Kidney (tissue), 14 donors: ENCODE data around the gene C4orf50. TPM values are rescaled to one million over a fixed set of nuclear protein-coding genes. Genes with fewer than 3 reads are reported as not detected.
A peak's percentile ranks its signal among the peaks of the same experiment; 100 is the strongest.

Source experiments
- DNase-seq, 5 donors: peaks; one replicate each; pipeline ENCODE4 v3.0.0-alpha.2; 2013 to 2020
- FAIRE-seq: peaks from 2 replicates; lab custom pipeline; 2012; peaks lifted over from hg19 to GRCh38; lab: Jason Lieb, UNC
- H3K27ac ChIP-seq, 2 donors: one replicate each; pipeline ENCODE4 v1.7.0; 2013; ENCODE audit warnings: low read depth in 2 of 2, low read length in 2 of 2, inconsistent platforms in 1 of 2
- H3K27me3 ChIP-seq: one replicate; pipeline ENCODE4 v1.7.1; 2013; ENCODE audit warnings: low read length, inconsistent platforms; ENCODE audit not compliant: control insufficient read depth, insufficient read depth
- H3K36me3 ChIP-seq, 3 donors: one replicate each; pipeline versions ENCODE4 v1.7.0 to v1.7.1; 2013; ENCODE audit warnings: low read length in 3 of 3, control low read depth in 1 of 3, inconsistent platforms in 1 of 3; ENCODE audit not compliant: insufficient read depth in 3 of 3, control insufficient read depth in 2 of 3
- H3K4me1 ChIP-seq, 3 donors: one replicate each; pipeline versions ENCODE4 v1.7.0 to v1.7.1; 2013; ENCODE audit warnings: low read length in 3 of 3, inconsistent platforms in 1 of 3, low read depth in 1 of 3; ENCODE audit not compliant: control insufficient read depth in 2 of 3, insufficient read depth in 2 of 3
- H3K4me3 ChIP-seq, 3 donors: one replicate each; pipeline versions ENCODE4 v1.7.0 to v1.8.1; 2013; ENCODE audit warnings: low read length in 3 of 3, control low read depth in 1 of 3, inconsistent platforms in 1 of 3
- H3K9ac ChIP-seq, 3 donors: one replicate each; pipeline versions ENCODE4 v1.7.0 to v1.7.1; 2013; ENCODE audit warnings: low read length in 3 of 3, control low read depth in 1 of 3, inconsistent platforms in 1 of 3
- H3K9me3 ChIP-seq, 3 donors: one replicate each; pipeline versions ENCODE4 v1.7.0 to v1.7.1; 2013; ENCODE audit warnings: low read length in 3 of 3, control low read depth in 1 of 3, inconsistent platforms in 1 of 3; ENCODE audit not compliant: control insufficient read depth in 2 of 3, insufficient read depth in 1 of 3
- CTCF ChIP-seq: IDR thresholded peaks from 3 replicates; pipeline ENCODE4 v1.5.1; 2012; ENCODE audit warnings: mild to moderate bottlenecking, moderate library complexity, borderline replicate concordance; ENCODE audit not compliant: insufficient read depth; ENCODE audit errors: extremely low read depth
- intact Hi-C: fragments of 100-400 bp; cut with DNase I; formaldehyde crosslinking; loops from one replicate; pipeline ENCODE4 v1.11.1; 2022
- polyA plus RNA-seq: library from polyadenylated mRNA; stranded (reverse); fragments of 350-450 nt; fragmentation: Illumina TruSeq; extraction: RNeasy Lipid Tissue Mini Kit (QIAGEN cat#74804); gene quantifications from one replicate; pipeline ENCODE4 v1.2.3, GENCODE V29; 2014; ENCODE audit warnings: low read depth, low replicate concordance; ENCODE audit not compliant: insufficient read depth
- total RNA-seq: library from RNA; stranded (reverse); fragmentation: NEBNext Ultra II Directional; extraction: Animal tissue kit (Norgen Biotek cat#: 25700); gene quantifications from one replicate; pipeline ENCODE4 v1.2.1, GENCODE V29; 2021
- donor health status: control.
- donor health status: control.
- donor health status: control.
- donor health status: control.
- donor health status: control.
- donor health status: DM: yes; HTN: yes; CAD: no.
- donor health status: Normal renal cell carcinoma (clear cell type).

The C4orf50 gene
- total and polyA plus RNA-seq, 2 donors from 2014 or later, result 0.16 TPM; not detected in 1

- intact Hi-C loops, result no loop called here
Observed at GRCh38 chr4:6031846-6032245, 13.6 kb upstream of the C4orf50 start.

DNA sequence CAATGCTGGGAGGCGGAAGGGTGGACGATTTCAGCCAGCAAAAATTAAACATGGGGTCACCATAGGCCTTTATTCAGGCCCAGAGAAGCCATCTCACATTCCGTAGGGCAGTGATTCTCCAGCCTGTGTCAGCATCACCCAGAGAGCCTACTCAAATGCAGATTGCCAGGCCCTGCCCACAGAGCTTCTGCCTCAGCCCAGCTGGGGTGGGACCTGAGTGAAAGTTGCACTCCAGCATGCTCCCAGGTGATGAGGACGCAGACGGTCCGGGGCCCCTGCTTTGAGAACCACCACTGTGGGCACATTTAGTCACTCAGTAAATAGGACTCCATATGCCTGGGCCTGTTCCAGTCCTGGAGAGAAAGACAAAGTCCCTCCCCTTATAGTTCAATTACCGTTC, 12.4 kb upstream of the C4orf50 start:
- H3K9me3 ChIP-seq, result no peaks in the 10 kb centered on the region
- DNase-seq (no peak), FAIRE-seq (no peak)
- no peak for TF ChIP-seq CTCF
- no peak overlapping the region for H3K4me3 ChIP-seq
- no peak overlapping the region for H3K9ac ChIP-seq
- H3K4me1 ChIP-seq, result peaks cover 0 to 18% (median 14%) of the 10 kb centered on the region in 3 donors
- H3K27me3 ChIP-seq, result no peaks in the 10 kb centered on the region
- H3K27ac ChIP-seq, result no peak overlapping the region
- no peaks in the 10 kb centered on the region for H3K36me3 ChIP-seq
- intact Hi-C loops, result no loop called here

More at GRCh38 chr4:6031846-6032245, 13.6 kb upstream of the C4orf50 start:
- H3K4me3 ChIP-seq, result no peak overlapping the region
- no peak overlapping the region for H3K27ac ChIP-seq
- no peaks in the 10 kb centered on the region for H3K9me3 ChIP-seq
- H3K27me3 ChIP-seq, result no peaks in the 10 kb centered on the region
- FAIRE-seq, result no peak
- H3K36me3 ChIP-seq, result no peaks in the 10 kb centered on the region
- H3K4me1 ChIP-seq, result peaks cover 0 to 18% (median 14%) of the 10 kb centered on the region in 3 donors
- no peak for TF ChIP-seq CTCF
- DNase-seq, result peak in 1 of 5 donors; percentile 6
- H3K9ac ChIP-seq, result no peak overlapping the region

DNA sequence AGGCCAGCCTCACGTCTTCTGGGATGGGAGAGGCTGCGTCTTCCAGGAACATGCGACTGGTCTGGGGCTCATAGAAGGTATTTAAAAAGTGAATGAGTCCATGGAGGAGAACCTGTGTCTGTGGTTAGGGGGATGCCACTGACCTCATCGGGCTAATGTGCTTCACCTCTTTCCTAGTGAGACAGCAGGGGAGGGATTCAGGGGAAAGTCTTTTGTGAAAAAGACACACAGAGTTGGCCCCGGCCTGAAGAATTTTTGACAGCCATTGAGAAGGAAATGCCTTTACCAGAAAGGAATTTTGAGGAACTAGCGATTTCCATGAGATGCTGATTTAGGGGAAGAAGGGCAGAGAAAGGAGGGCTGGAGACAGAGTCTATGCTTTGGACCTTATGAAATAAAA, 11.0 kb upstream of the C4orf50 start:
- Histone ChIP-seq H3K36me3 (no peaks in the 10 kb centered on the region), H3K4me1 (peaks cover 0 to 18% (median 14%) of the 10 kb centered on the region in 3 donors), H3K9me3 (no peaks in the 10 kb centered on the region), H3K27ac (no peak overlapping the region), H3K9ac (no peak overlapping the region), H3K27me3 (no peaks in the 10 kb centered on the region), H3K4me3 (no peak overlapping the region)
- intact Hi-C loops, result no loop called here
- FAIRE-seq, result no peak
- no peak for TF ChIP-seq CTCF
- DNase-seq, result no peak

- intact Hi-C loops, result no loop called here
- H3K36me3 ChIP-seq, result no peaks in the 10 kb centered on the region
- no peak overlapping the region for H3K4me3 ChIP-seq
- no peak overlapping the region for H3K27ac ChIP-seq
- no peak overlapping the region for H3K9ac ChIP-seq
- no peaks in the 10 kb centered on the region for H3K27me3 ChIP-seq
- no peak for FAIRE-seq
- DNase-seq, result peak in 1 of 5 donors; percentile 51
- H3K4me1 ChIP-seq, result peaks cover 0 to 14% (median 13%) of the 10 kb centered on the region in 3 donors
- H3K9me3 ChIP-seq, result no peaks in the 10 kb centered on the region
- TF ChIP-seq CTCF, result no peak
Observed at GRCh38 chr4:6028168-6028567, 9.9 kb upstream of the C4orf50 start.
